ENCODE results near the gene PRR33. TPM values are rescaled to one million over a fixed set of nuclear protein-coding genes. Genes with fewer than 3 reads are reported as not detected.

Gene PRR33
- total and polyA plus RNA-seq, 4 donors, result not detected

GRCh38 chr11:1896468-1896867, 4.8 kb upstream of the PRR33 start:
- DNase-seq (ENCODE audit: low spot score), result no peak
- Histone ChIP-seq H3K27ac (ENCODE audit: low read depth in 1 of 2, low read length in 2 of 2) (no peak overlapping the region), H3K9ac (ENCODE audit: low read depth in 1 of 2, low read length in 2 of 2) (no peak overlapping the region), H3K9me3 (ENCODE audit: control insufficient read depth in 4 of 4, low read length in 3 of 4) (no peaks in the 10 kb centered on the region), H3K4me3 (ENCODE audit: low read depth in 1 of 3, low read length in 3 of 3) (no peak overlapping the region), H3K36me3 (ENCODE audit: control insufficient read depth in 4 of 4, insufficient read depth in 3 of 4, low read depth in 1 of 4, low read length in 3 of 4) (no peaks in the 10 kb centered on the region), H3K4me1 (ENCODE audit: control insufficient read depth in 4 of 4, insufficient read depth in 4 of 4, low read length in 3 of 4) (peaks cover 0 to 9% (median 5%) of the 10 kb centered on the region in 4 donors), H3K27me3 (ENCODE audit: control insufficient read depth in 4 of 4, insufficient read depth in 4 of 4, low read length in 3 of 4) (no peaks in the 10 kb centered on the region)
- no peak for TF ChIP-seq RXRA (IDR thresholded peaks at IDR 0.05)
- no peak for TF ChIP-seq EGR1 (IDR thresholded peaks at IDR 0.05; ENCODE audit: low read depth in 2 of 2)
- TF ChIP-seq HNF4G (IDR thresholded peaks at IDR 0.05), result no peak
- no peak for TF ChIP-seq GABPA (IDR thresholded peaks at IDR 0.05 in 1 of 2, conservative IDR thresholded peaks at IDR 0.05 in 1 of 2)
- TF ChIP-seq MAX (IDR thresholded peaks at IDR 0.05), result no peak
- no peak for TF ChIP-seq FOXA1 (IDR thresholded peaks at IDR 0.05)
- no peak for TF ChIP-seq YY1 (IDR thresholded peaks at IDR 0.05)
- no peak for TF ChIP-seq SP1 (IDR thresholded peaks at IDR 0.05)
- no peak for TF ChIP-seq CTCF (IDR thresholded peaks at IDR 0.05; ENCODE audit: low read depth, low read length, missing input control)
- TF ChIP-seq HNF4A (conservative IDR thresholded peaks at IDR 0.05), result no peak
- no peak for TF ChIP-seq JUND (IDR thresholded peaks at IDR 0.05)
- TF ChIP-seq FOXA2 (IDR thresholded peaks at IDR 0.05), result no peak
- TF ChIP-seq TAF1 (conservative IDR thresholded peaks at IDR 0.05), result no peak
- TF ChIP-seq NR2F2 (IDR thresholded peaks at IDR 0.05), result no peak
- TF ChIP-seq REST (IDR thresholded peaks at IDR 0.05), result no peak
- WGBS, result 72% methylated on average over 10 of the region's 10 CpGs

GRCh38 chr11:1894759-1895158, 3.1 kb upstream of the PRR33 start:
- WGBS, result 94% methylated on average over 11 of the region's 11 CpGs
- TF ChIP-seq ZBTB33 (IDR thresholded peaks at IDR 0.05), result no peak
- TF ChIP-seq FOXA1 (IDR thresholded peaks at IDR 0.05), result no peak
- no peak for TF ChIP-seq TAF1 (conservative IDR thresholded peaks at IDR 0.05)
- no peak for TF ChIP-seq RXRA (IDR thresholded peaks at IDR 0.05)
- TF ChIP-seq HNF4A (conservative IDR thresholded peaks at IDR 0.05), result no peak
- no peak for TF ChIP-seq MAX (IDR thresholded peaks at IDR 0.05)
- no peak for TF ChIP-seq EGR1 (IDR thresholded peaks at IDR 0.05; ENCODE audit: low read depth in 2 of 2)
- TF ChIP-seq NR2F2 (IDR thresholded peaks at IDR 0.05), result no peak
- TF ChIP-seq RAD21 (IDR thresholded peaks at IDR 0.05), result no peak
- TF ChIP-seq HNF4G (IDR thresholded peaks at IDR 0.05), result no peak
- no peak for TF ChIP-seq JUND (IDR thresholded peaks at IDR 0.05)
- no peaks in the 10 kb centered on the region for H3K9me3 ChIP-seq (ENCODE audit: control insufficient read depth in 4 of 4, low read length in 3 of 4)
- DNase-seq (ENCODE audit: low spot score), result no peak
- no peaks in the 10 kb centered on the region for H3K27me3 ChIP-seq (ENCODE audit: control insufficient read depth in 4 of 4, insufficient read depth in 4 of 4, low read length in 3 of 4)
- H3K36me3 ChIP-seq (ENCODE audit: control insufficient read depth in 4 of 4, insufficient read depth in 3 of 4, low read depth in 1 of 4, low read length in 3 of 4), result no peaks in the 10 kb centered on the region
- H3K9ac ChIP-seq (ENCODE audit: low read depth in 1 of 2, low read length in 2 of 2), result no peak overlapping the region
- peaks cover 0 to 9% (median 5%) of the 10 kb centered on the region in 4 donors for H3K4me1 ChIP-seq (ENCODE audit: control insufficient read depth in 4 of 4, insufficient read depth in 4 of 4, low read length in 3 of 4)
- no peak overlapping the region for H3K27ac ChIP-seq (ENCODE audit: low read depth in 1 of 2, low read length in 2 of 2)
- H3K4me3 ChIP-seq (ENCODE audit: low read depth in 1 of 3, low read length in 3 of 3), result no peak overlapping the region
